Measurements from ENCODE around the gene MED19. TPM values are rescaled to one million over a fixed set of nuclear protein-coding genes. Genes with fewer than 3 reads are reported as not detected.

Gene MED19
- total RNA-seq, 1 experiment from 2014 or later: 29.7 TPM

GRCh38 chr11:57679396-57679795 lies 32.6 kb downstream of the MED19 start:
- ATAC-seq (no peak), DNase-seq (ENCODE audit: low read depth, low spot score) (no peak)
- H3K36me3 ChIP-seq (ENCODE audit: control insufficient read depth, insufficient read depth, low read length): peaks cover 19% of the 10 kb centered on the region; the same call in 1 of the 2 replicates
- no peak overlapping the region for H3K4me3 ChIP-seq (ENCODE audit: low read depth in 2 of 2, low read length in 2 of 2)
- in situ Hi-C loops (cut with HindIII; ENCODE audit: low pct_unique_long_range_greater_than_20kb, low sequenced_read_pairs) (no loop called here), intact Hi-C loops (cut with micrococcal nuclease; ENCODE audit: unreplicated experiment) (no loop called here)
- CTCF ChIA-PET: no interaction called here
- TF ChIP-seq TCF7L2 (IDR thresholded peaks at IDR 0.05; ENCODE audit: low read depth, low read length) (no peak), SIN3A (IDR thresholded peaks at IDR 0.05; ENCODE audit: borderline replicate concordance, insufficient read depth, low read depth, low read length) (no peak), POLR2AphosphoS5 (IDR thresholded peaks at IDR 0.05; ENCODE audit: low read depth, low read length) (no peak), REST (IDR thresholded peaks at IDR 0.05; ENCODE audit: insufficient read depth in 1 of 2, low read depth in 2 of 2, low read length in 1 of 2) (no peak)
- TF ChIP-seq, protein P1, sequence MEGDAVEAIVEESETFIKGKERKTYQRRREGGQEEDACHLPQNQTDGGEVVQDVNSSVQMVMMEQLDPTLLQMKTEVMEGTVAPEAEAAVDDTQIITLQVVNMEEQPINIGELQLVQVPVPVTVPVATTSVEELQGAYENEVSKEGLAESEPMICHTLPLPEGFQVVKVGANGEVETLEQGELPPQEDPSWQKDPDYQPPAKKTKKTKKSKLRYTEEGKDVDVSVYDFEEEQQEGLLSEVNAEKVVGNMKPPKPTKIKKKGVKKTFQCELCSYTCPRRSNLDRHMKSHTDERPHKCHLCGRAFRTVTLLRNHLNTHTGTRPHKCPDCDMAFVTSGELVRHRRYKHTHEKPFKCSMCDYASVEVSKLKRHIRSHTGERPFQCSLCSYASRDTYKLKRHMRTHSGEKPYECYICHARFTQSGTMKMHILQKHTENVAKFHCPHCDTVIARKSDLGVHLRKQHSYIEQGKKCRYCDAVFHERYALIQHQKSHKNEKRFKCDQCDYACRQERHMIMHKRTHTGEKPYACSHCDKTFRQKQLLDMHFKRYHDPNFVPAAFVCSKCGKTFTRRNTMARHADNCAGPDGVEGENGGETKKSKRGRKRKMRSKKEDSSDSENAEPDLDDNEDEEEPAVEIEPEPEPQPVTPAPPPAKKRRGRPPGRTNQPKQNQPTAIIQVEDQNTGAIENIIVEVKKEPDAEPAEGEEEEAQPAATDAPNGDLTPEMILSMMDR (IDR thresholded peaks at IDR 0.05): no peak
- no peaks in the 10 kb centered on the region for H3K9me3 ChIP-seq (ENCODE audit: control insufficient read depth, insufficient read depth, low read depth, low read length)
- H3K27ac ChIP-seq (ENCODE audit: low read length): no peak overlapping the region
- POLR2A ChIA-PET: no interaction called here
- no peaks in the 10 kb centered on the region for H3K27me3 ChIP-seq (ENCODE audit: control insufficient read depth, insufficient read depth, low read length)
- BruUV-seq (replicated peaks): no TSS peak
- H3K4me1 ChIP-seq (ENCODE audit: control insufficient read depth, insufficient read depth, low read length): no peaks in the 10 kb centered on the region

- CTCF ChIA-PET: no interaction called here
- Histone ChIP-seq H3K9me3 (ENCODE audit: control insufficient read depth, insufficient read depth, low read depth, low read length) (no peaks in the 10 kb centered on the region), H3K4me3 (ENCODE audit: low read depth in 2 of 2, low read length in 2 of 2) (no peak overlapping the region), H3K4me1 (ENCODE audit: control insufficient read depth, insufficient read depth, low read length) (no peaks in the 10 kb centered on the region), H3K27ac (ENCODE audit: low read length) (no peak overlapping the region), H3K36me3 (ENCODE audit: control insufficient read depth, insufficient read depth, low read length) (peaks cover 30% of the 10 kb centered on the region), H3K27me3 (ENCODE audit: control insufficient read depth, insufficient read depth, low read length) (no peaks in the 10 kb centered on the region)
- ATAC-seq (no peak), DNase-seq (ENCODE audit: low read depth, low spot score) (no peak)
- POLR2A ChIA-PET: interaction anchor here (0.7 kb wide), 1 partner anchor 31 kb away, joined by 3 read pairs; no protein-coding TSS in a partner anchor
- in situ Hi-C loops (cut with HindIII; ENCODE audit: low pct_unique_long_range_greater_than_20kb, low sequenced_read_pairs) (no loop called here), intact Hi-C loops (cut with micrococcal nuclease; ENCODE audit: unreplicated experiment) (no loop called here)
- TF ChIP-seq POLR2AphosphoS5 (IDR thresholded peaks at IDR 0.05; ENCODE audit: low read depth, low read length): no peak
- TF ChIP-seq TCF7L2 (IDR thresholded peaks at IDR 0.05; ENCODE audit: low read depth, low read length): no peak
- no peak for TF ChIP-seq REST (IDR thresholded peaks at IDR 0.05; ENCODE audit: insufficient read depth in 1 of 2, low read depth in 2 of 2, low read length in 1 of 2)
- TF ChIP-seq, protein P1 (IDR thresholded peaks at IDR 0.05): no peak
- no peak for TF ChIP-seq SIN3A (IDR thresholded peaks at IDR 0.05; ENCODE audit: borderline replicate concordance, insufficient read depth, low read depth, low read length)
- BruUV-seq (replicated peaks): no TSS peak
Observed at GRCh38 chr11:57675176-57675941, 36.7 kb downstream of the MED19 start.
